HFFc6 (cell line): ENCODE measurements around the gene CTDNEP1. TPM values are rescaled to one million over a fixed set of nuclear protein-coding genes. Genes with fewer than 3 reads are reported as not detected.

Experiments used
- DNase-seq: peaks from one replicate; pipeline ENCODE4 v3.0.0-alpha.2; 2018
- H3K27ac Mint-ChIP-seq: 2 replicates; pipeline ENCODE4 v1.8.0; 2020; ENCODE audit warnings: mild to moderate bottlenecking, mixed read lengths
- H3K27me3 Mint-ChIP-seq: 2 replicates; pipeline ENCODE4 v1.8.0; 2021; ENCODE audit warnings: mild to moderate bottlenecking, moderate library complexity, mixed read lengths; ENCODE audit not compliant: insufficient read depth
- H3K36me3 Mint-ChIP-seq: 2 replicates; pipeline ENCODE4 v1.8.0; 2021; ENCODE audit warnings: low read depth, mixed read lengths
- H3K4me1 Mint-ChIP-seq: 2 replicates; pipeline ENCODE4 v1.8.0; 2020; ENCODE audit warnings: low read depth, mixed read lengths
- H3K4me3 Mint-ChIP-seq: 2 replicates; pipeline ENCODE4 v1.8.0; 2020; ENCODE audit warnings: mild to moderate bottlenecking, moderate library complexity, mixed read lengths
- H3K9me3 Mint-ChIP-seq: 2 replicates; pipeline ENCODE4 v1.8.0; 2020; ENCODE audit warnings: mild to moderate bottlenecking, mixed read lengths
- CTCF ChIP-seq: fragments of 200-600 bp; sonication (generic); IDR thresholded peaks from 2 replicates; pipeline ENCODE4 v1.5.0; 2021; ENCODE audit warnings: antibody characterized with exemption, mild to moderate bottlenecking
- total RNA-seq, 6 experiments: library from RNA; stranded (reverse); fragmentation: NEBNext Ultra II Directional; extraction: Animal tissue kit (Norgen Biotek cat#: 25700); gene quantifications; 2 replicates in 1 of 6; 3 replicates in 5 of 6; pipeline ENCODE4 v1.2.3, GENCODE V29; 2021

CTDNEP1 gene
- total RNA-seq, 6 experiments from 2014 or later = 127 to 168 (median 146) TPM

GRCh38 chr17:7290166-7290565 is 38.6 kb upstream of the CTDNEP1 start:
- Mint-ChIP-seq H3K36me3 (no peaks in the 10 kb centered on the region), H3K9me3 (no peaks in the 10 kb centered on the region), H3K4me3 (no peak overlapping the region), H3K27ac (no peak overlapping the region), H3K27me3 (peaks cover 68% of the 10 kb centered on the region), H3K4me1 (no peaks in the 10 kb centered on the region)
- no peak for DNase-seq
- TF ChIP-seq CTCF = no peak

- DNase-seq = no peak
- no peaks in the 10 kb centered on the region for H3K36me3 Mint-ChIP-seq
- H3K27me3 Mint-ChIP-seq = peaks cover 72% of the 10 kb centered on the region
- H3K4me1 Mint-ChIP-seq = no peaks in the 10 kb centered on the region
- H3K4me3 Mint-ChIP-seq = no peak overlapping the region
- no peak overlapping the region for H3K27ac Mint-ChIP-seq
- H3K9me3 Mint-ChIP-seq = no peaks in the 10 kb centered on the region
- TF ChIP-seq CTCF = no peak
These were observed 37.9 kb upstream of the CTDNEP1 start for GRCh38 chr17:7289256-7290032.

GRCh38 chr17:7285679-7286078 is 34.1 kb upstream of the CTDNEP1 start:
- no peaks in the 10 kb centered on the region for H3K36me3 Mint-ChIP-seq
- H3K9me3 Mint-ChIP-seq = no peaks in the 10 kb centered on the region
- no peak for TF ChIP-seq CTCF
- H3K27me3 Mint-ChIP-seq = peaks cover 54% of the 10 kb centered on the region
- H3K4me3 Mint-ChIP-seq = no peak overlapping the region
- H3K4me1 Mint-ChIP-seq = no peaks in the 10 kb centered on the region; the same call in 1 of the 2 replicates
- DNase-seq = no peak
- no peak overlapping the region for H3K27ac Mint-ChIP-seq

- Mint-ChIP-seq H3K4me1 (no peaks in the 10 kb centered on the region; the same call in 1 of the 2 replicates), H3K27ac (no peak overlapping the region), H3K27me3 (peaks cover 47% of the 10 kb centered on the region), H3K36me3 (no peaks in the 10 kb centered on the region), H3K4me3 (no peak overlapping the region), H3K9me3 (no peaks in the 10 kb centered on the region)
- DNase-seq = no peak
- TF ChIP-seq CTCF = no peak
These were observed 33.4 kb upstream of the CTDNEP1 start for GRCh38 chr17:7284911-7285310.

- no peaks in the 10 kb centered on the region for H3K9me3 Mint-ChIP-seq
- H3K36me3 Mint-ChIP-seq = no peaks in the 10 kb centered on the region
- no peak overlapping the region for H3K4me3 Mint-ChIP-seq
- TF ChIP-seq CTCF = no peak
- DNase-seq = no peak
- peaks cover 41% of the 10 kb centered on the region for H3K27me3 Mint-ChIP-seq
- no peak overlapping the region for H3K27ac Mint-ChIP-seq
- no peaks in the 10 kb centered on the region; the same call in 1 of the 2 replicates for H3K4me1 Mint-ChIP-seq
These were observed 32.1 kb upstream of the CTDNEP1 start for GRCh38 chr17:7283471-7284216.
